Cardiac muscle cell (in vitro differentiated cells and primary cell): Measurements from ENCODE around the gene SLC4A3. TPM values are rescaled to one million over a fixed set of nuclear protein-coding genes. Genes with fewer than 3 reads are reported as not detected.

Experiments
- DNase-seq, 2 donors: peaks; one replicate each; pipeline versions ENCODE4 v3.0.0 to v3.0.0-alpha.2; 2010 to 2017; ENCODE audit warnings: low read depth in 1 of 2, low spot score in 1 of 2
- H3K27ac ChIP-seq: fragments of 200-600 bp; sonication (generic); 2 replicates; pipeline ENCODE4 v1.5.1; 2016
- H3K27me3 ChIP-seq: fragments of 200-600 bp; sonication (generic); 2 replicates; pipeline ENCODE4 v1.6.0; 2016; ENCODE audit warnings: control low read depth
- H3K36me3 ChIP-seq: fragments of 200-600 bp; sonication (generic); 2 replicates; pipeline ENCODE4 v1.5.1; 2016; ENCODE audit warnings: control low read depth
- H3K4me1 ChIP-seq: fragments of 200-600 bp; sonication (generic); 2 replicates; pipeline ENCODE4 v1.8.1; 2017; ENCODE audit warnings: low read depth, mild to moderate bottlenecking, mixed run types
- H3K4me3 ChIP-seq: fragments of 200-600 bp; sonication (generic); 2 replicates; pipeline ENCODE4 v1.5.1; 2016; ENCODE audit warnings: mild to moderate bottlenecking
- H3K9me3 ChIP-seq: fragments of 200-600 bp; sonication (generic); 2 replicates; pipeline ENCODE4 v1.5.1; 2017; ENCODE audit warnings: low read depth, mild to moderate bottlenecking, control low read depth
- polyA plus RNA-seq: library from polyadenylated mRNA; unstranded; fragments of >200 nt; fragmentation: Nextera tagmentation; extraction: Ambion mirVana; gene quantifications from 2 replicates; pipeline ENCODE4 v1.2.1, GENCODE V29; 2016
- total RNA-seq: library from RNA; depleted of rRNA; stranded (reverse); fragments of >200 nt; gene quantifications from 2 replicates; pipeline ENCODE4 v1.2.3, GENCODE V29; 2016
- TF ChIP-seq, protein P1 (sequence below): IDR thresholded peaks from 2 replicates; pipeline ENCODE4 v1.5.1; 2012; ENCODE audit warnings: low read depth, mild to moderate bottlenecking, low read length

Gene SLC4A3
- total and polyA plus RNA-seq, 2 experiments from 2014 or later, result 39.8 to 47.7 TPM

DNA sequence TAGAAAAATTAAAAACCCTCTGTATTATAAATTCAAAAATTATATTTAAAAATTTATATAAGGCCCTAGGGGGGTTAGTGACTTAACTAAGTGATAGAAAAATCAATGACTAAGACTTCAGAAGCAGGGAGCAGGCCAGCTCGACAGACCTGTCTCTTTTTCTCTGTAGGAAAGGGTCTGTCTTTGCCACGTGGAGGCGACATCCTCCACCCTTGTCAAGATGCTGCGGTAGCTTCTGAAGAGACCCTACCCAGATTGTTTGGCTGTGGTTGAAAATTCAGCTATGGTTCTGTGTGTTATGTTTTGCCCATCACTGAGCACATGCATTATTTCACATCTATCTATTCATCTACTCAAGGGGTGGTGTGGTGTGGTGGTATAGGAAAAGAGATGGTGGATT lies 8.2 kb upstream of the SLC4A3 start:
- Histone ChIP-seq H3K4me3 (no peak overlapping the region), H3K36me3 (no peaks in the 10 kb centered on the region), H3K9me3 (no peaks in the 10 kb centered on the region), H3K27ac (no peak overlapping the region), H3K27me3 (no peaks in the 10 kb centered on the region), H3K4me1 (peaks cover 14% of the 10 kb centered on the region)
- peak; percentile 16 to 40 for DNase-seq
- TF ChIP-seq, protein P1, sequence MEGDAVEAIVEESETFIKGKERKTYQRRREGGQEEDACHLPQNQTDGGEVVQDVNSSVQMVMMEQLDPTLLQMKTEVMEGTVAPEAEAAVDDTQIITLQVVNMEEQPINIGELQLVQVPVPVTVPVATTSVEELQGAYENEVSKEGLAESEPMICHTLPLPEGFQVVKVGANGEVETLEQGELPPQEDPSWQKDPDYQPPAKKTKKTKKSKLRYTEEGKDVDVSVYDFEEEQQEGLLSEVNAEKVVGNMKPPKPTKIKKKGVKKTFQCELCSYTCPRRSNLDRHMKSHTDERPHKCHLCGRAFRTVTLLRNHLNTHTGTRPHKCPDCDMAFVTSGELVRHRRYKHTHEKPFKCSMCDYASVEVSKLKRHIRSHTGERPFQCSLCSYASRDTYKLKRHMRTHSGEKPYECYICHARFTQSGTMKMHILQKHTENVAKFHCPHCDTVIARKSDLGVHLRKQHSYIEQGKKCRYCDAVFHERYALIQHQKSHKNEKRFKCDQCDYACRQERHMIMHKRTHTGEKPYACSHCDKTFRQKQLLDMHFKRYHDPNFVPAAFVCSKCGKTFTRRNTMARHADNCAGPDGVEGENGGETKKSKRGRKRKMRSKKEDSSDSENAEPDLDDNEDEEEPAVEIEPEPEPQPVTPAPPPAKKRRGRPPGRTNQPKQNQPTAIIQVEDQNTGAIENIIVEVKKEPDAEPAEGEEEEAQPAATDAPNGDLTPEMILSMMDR, result no peak

DNA sequence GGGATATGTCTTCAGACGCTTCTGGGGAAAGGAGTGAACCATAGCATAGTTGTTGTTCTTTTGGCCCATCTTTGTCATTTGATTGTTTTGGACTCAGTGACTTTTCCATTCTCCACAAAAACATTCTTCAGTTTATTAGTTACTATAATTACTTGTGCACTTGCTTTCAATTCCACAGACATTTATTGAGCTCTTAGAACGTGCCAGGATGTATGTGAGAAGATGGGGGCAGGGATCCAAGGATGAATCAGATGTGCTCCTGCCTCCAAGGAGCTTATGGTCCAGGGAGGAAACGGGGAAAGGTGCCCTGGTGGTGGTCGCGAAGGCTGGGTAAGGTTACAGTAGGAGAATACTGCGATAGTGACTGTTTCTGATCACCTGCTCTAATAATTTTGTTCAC lies 6.9 kb upstream of the SLC4A3 start:
- Histone ChIP-seq H3K36me3 (no peaks in the 10 kb centered on the region), H3K4me3 (no peak overlapping the region), H3K27ac (no peak overlapping the region), H3K4me1 (peaks cover 14% of the 10 kb centered on the region), H3K9me3 (no peaks in the 10 kb centered on the region), H3K27me3 (no peaks in the 10 kb centered on the region)
- DNase-seq, result no peak
- TF ChIP-seq, protein P1, result no peak

DNA sequence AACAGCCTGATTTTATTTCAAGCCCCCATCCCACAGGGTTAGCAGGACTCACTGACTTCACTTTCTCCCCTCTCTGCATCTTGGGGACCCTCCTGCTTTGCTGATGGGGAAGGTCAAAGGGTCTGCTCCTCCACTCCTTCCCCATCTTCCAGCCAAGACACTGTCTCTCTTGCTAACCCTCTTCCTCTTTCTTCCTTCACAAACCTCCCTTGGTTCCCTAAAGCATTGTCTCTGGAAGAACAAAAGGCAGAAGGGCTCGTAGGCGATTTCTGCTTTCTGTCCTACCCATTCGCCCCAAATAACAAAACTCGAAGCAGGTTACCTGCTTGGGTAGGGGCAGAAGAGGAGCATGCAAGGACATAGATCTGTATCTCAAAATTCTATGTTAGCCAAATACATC lies 5.5 kb upstream of the SLC4A3 start:
- H3K27ac ChIP-seq, result no peak overlapping the region
- no peak for DNase-seq
- no peaks in the 10 kb centered on the region for H3K9me3 ChIP-seq
- H3K27me3 ChIP-seq, result no peaks in the 10 kb centered on the region
- no peak overlapping the region for H3K4me3 ChIP-seq
- peaks cover 17% of the 10 kb centered on the region for H3K4me1 ChIP-seq
- H3K36me3 ChIP-seq, result no peaks in the 10 kb centered on the region
- TF ChIP-seq, protein P1, result no peak

DNA sequence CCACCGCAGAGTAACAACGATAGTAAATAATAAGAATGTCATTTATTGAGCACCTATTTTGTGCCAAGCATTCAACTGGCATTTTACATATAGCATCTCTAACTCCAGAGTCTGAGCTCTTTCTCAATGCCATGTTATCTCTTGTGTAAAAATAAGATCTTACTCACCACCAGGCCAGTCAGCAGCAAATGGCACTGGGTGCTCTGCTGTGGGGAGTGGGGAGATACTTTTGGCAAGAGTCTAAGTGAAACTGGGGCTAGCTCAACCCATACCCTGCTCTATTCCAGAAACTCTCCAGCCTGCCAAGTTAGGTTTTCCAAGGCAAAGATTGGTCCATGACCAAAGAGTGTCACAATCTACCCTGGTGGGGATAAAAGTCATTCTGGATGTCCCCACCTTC lies 5.0 kb upstream of the SLC4A3 start:
- DNase-seq, result peak in 1 of 2 donors; percentile 26
- no peaks in the 10 kb centered on the region for H3K9me3 ChIP-seq
- TF ChIP-seq, protein P1, result no peak
- peaks cover 19% of the 10 kb centered on the region for H3K4me1 ChIP-seq
- no peaks in the 10 kb centered on the region for H3K36me3 ChIP-seq
- no peaks in the 10 kb centered on the region for H3K27me3 ChIP-seq
- H3K27ac ChIP-seq, result no peak overlapping the region
- no peak overlapping the region for H3K4me3 ChIP-seq

DNA sequence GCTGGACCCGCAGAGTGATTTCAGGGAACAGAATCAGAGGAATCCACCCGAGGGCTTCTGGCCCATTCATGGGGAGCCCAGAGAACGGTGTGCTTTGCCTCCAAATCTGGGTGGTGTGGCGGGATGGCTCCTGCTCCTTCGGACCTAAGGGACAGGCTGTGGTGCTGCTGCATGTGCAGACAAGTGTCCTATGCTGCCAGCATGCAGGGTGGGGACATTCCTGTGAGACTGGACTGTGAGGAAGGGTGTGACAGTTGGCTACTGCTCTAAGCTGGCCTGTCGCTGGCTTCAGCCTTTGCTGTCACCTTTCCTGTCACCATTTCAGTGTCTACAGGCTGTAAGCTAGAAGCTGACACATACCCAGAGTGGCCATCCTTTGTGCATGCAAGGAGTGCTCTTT lies 2.9 kb upstream of the SLC4A3 start:
- no peak for DNase-seq
- TF ChIP-seq, protein P1, result no peak
- peaks cover 19% of the 10 kb centered on the region for H3K4me1 ChIP-seq
- H3K27ac ChIP-seq, result no peak overlapping the region
- no peaks in the 10 kb centered on the region for H3K27me3 ChIP-seq
- H3K9me3 ChIP-seq, result no peaks in the 10 kb centered on the region
- no peak overlapping the region for H3K4me3 ChIP-seq
- H3K36me3 ChIP-seq, result no peaks in the 10 kb centered on the region

DNA sequence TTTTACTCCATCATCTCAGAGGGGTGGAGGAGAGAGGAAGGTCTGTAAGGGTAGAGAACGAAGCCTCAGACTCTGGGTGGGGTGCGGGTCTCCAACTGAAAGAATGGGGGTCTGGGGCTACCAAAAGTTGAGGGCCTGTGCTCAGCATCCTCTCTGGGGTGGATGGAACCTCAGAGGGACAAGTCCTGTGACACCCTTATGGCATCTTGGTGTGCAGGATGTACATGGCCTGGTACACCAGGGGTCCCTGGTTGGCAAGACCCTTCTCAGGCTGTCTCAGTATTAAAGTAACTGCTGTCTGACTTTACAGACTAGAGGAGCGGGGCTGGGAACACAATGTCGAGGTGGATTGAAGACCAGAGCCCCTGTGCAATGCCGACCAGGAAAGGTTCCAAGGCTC lies 2.3 kb upstream of the SLC4A3 start:
- Histone ChIP-seq H3K4me1 (peaks cover 19% of the 10 kb centered on the region), H3K27ac (no peak overlapping the region), H3K4me3 (no peak overlapping the region), H3K27me3 (no peaks in the 10 kb centered on the region), H3K9me3 (no peaks in the 10 kb centered on the region), H3K36me3 (no peaks in the 10 kb centered on the region)
- DNase-seq, result no peak
- TF ChIP-seq, protein P1, result no peak
